HUES48 (cell line): ENCODE measurements around the gene METTL16.

Experiments used
- H3K27ac ChIP-seq: one replicate; pipeline ENCODE4 v1.7.0; 2013; ENCODE audit warnings: low read depth, low read length, inconsistent platforms
- H3K27me3 ChIP-seq: 2 replicates; pipeline ENCODE4 v1.6.1; 2013; ENCODE audit warnings: mild to moderate bottlenecking, low read length; ENCODE audit not compliant: control insufficient read depth, insufficient read depth
- H3K36me3 ChIP-seq: 2 replicates; pipeline ENCODE4 v1.6.1; 2013; ENCODE audit warnings: low read length; ENCODE audit not compliant: control insufficient read depth, insufficient read depth
- H3K4me1 ChIP-seq: 2 replicates; pipeline ENCODE4 v1.6.1; 2013; ENCODE audit warnings: mild to moderate bottlenecking, low read length; ENCODE audit not compliant: control insufficient read depth, insufficient read depth
- H3K4me3 ChIP-seq: 2 replicates; pipeline ENCODE4 v1.5.1; 2013; ENCODE audit warnings: mild to moderate bottlenecking, low read depth, low read length
- H3K9ac ChIP-seq: 2 replicates; pipeline ENCODE4 v1.6.1; 2013; ENCODE audit warnings: mild to moderate bottlenecking, low read depth, low read length, moderate library complexity
- H3K9me3 ChIP-seq: 2 replicates; pipeline ENCODE4 v1.6.1; 2013; ENCODE audit warnings: low read length; ENCODE audit not compliant: control insufficient read depth, insufficient read depth

The METTL16 gene

DNA sequence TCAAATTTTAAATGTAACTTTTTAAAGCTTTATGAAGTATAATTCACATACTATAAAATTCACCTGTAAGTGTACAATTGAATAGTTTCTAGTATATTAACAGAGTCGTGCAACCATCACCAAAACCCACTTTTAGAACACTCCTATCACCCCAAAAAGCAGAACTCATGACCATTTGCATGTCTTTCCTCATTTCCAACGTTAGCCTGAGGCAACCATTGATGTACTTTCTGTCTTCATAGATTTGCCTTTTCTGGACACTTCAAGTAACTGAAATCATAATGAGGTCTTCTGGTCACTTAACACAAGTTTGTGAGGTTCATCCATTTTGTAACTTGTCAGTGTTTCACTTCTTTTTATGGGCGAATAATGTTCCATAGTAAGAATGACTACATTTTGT, 33.2 kb downstream of the METTL16 start:
- peaks cover 3% of the 10 kb centered on the region for H3K4me1 ChIP-seq
- no peaks in the 10 kb centered on the region for H3K9me3 ChIP-seq
- no peaks in the 10 kb centered on the region for H3K27me3 ChIP-seq
- no peak overlapping the region for H3K9ac ChIP-seq
- no peak overlapping the region for H3K4me3 ChIP-seq
- no peak overlapping the region for H3K27ac ChIP-seq
- peaks cover 58% of the 10 kb centered on the region for H3K36me3 ChIP-seq

DNA sequence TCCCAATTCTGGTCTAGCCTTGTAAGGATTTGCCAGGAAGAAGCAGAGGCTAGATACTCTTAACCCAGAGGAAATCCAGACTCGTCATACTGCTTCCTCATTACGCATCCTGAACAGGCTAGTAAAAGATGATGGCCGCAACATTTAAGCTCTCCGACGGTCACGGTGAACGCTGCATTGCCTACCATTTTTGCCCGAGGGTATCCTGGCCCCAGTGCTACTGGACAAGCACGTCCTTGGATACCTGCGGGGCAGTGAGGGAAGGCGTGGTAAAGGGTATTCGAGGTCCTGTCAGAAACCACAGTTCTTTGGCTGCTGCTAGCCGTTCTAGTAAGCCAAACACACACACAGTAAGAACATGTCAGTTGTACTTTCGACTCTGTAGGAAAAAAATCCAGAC, 36.6 kb downstream of the METTL16 start:
- no peak overlapping the region for H3K27ac ChIP-seq
- no peak overlapping the region for H3K4me3 ChIP-seq
- peaks cover 88% of the 10 kb centered on the region for H3K36me3 ChIP-seq
- H3K9me3 ChIP-seq: no peaks in the 10 kb centered on the region
- no peak overlapping the region for H3K9ac ChIP-seq
- H3K27me3 ChIP-seq: no peaks in the 10 kb centered on the region
- H3K4me1 ChIP-seq: no peaks in the 10 kb centered on the region

- Histone ChIP-seq H3K27me3 (no peaks in the 10 kb centered on the region), H3K36me3 (peaks cover 92% of the 10 kb centered on the region), H3K4me3 (no peak overlapping the region), H3K9me3 (no peaks in the 10 kb centered on the region), H3K9ac (no peak overlapping the region), H3K27ac (no peak overlapping the region), H3K4me1 (no peaks in the 10 kb centered on the region)
Measured at GRCh38 chr17:2474371-2474770, 37.3 kb downstream of the METTL16 start.

DNA sequence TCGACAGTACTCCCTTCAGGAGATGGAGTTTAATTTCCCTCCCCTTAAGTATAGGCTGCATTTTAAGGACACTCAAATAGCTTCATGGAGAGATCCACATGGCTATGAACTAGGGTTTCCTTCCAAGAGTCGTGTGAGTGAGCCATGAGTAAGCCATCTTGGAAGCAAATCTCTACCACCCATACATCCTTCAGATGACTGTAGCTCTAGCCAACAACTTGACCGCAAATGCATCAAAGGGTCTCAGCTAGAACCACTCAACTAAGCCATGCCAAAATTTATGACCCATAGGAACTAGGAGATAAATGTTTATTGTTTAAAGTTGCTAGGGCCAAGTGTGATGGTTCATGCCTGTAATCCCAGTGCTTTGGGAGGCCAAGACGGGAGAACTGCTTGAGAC, 43.4 kb downstream of the METTL16 start:
- peaks cover 81% of the 10 kb centered on the region for H3K36me3 ChIP-seq
- H3K27ac ChIP-seq: no peak overlapping the region

DNA sequence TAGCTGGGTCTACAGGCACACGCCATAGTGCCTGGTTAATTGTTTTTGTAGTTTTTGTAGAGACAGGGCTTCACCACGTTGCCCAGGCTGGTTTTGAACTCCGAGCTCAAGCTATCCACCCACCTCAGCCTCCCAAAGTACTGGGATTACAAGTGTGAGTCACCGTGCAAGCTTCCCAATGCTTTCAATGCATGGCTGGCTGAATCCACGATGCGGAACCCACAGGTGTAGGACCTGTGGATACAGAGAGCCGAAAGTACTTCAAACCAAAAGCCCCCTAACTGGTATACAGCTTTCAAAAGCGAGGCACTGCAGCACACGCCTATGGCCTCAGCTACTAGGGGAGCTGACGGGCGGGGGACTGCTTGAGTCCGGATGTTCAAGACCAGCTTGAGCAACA, 44.8 kb downstream of the METTL16 start:
- Histone ChIP-seq H3K4me1 (no peaks in the 10 kb centered on the region), H3K9ac (no peak overlapping the region), H3K27me3 (no peaks in the 10 kb centered on the region), H3K9me3 (no peaks in the 10 kb centered on the region), H3K27ac (no peak overlapping the region), H3K4me3 (no peak overlapping the region), H3K36me3 (peaks cover 81% of the 10 kb centered on the region)

More for the DNA sequence above, 43.4 kb downstream of the METTL16 start:
- H3K27me3 ChIP-seq: no peaks in the 10 kb centered on the region
- H3K9ac ChIP-seq: no peak overlapping the region
- no peak overlapping the region for H3K4me3 ChIP-seq
- H3K4me1 ChIP-seq: no peaks in the 10 kb centered on the region
- H3K9me3 ChIP-seq: no peaks in the 10 kb centered on the region

GRCh38 chr17:2462481-2462880, 49.2 kb downstream of the METTL16 start:
- no peaks in the 10 kb centered on the region for H3K27me3 ChIP-seq
- H3K4me1 ChIP-seq: no peaks in the 10 kb centered on the region
- no peaks in the 10 kb centered on the region for H3K9me3 ChIP-seq
- no peak overlapping the region for H3K4me3 ChIP-seq
- peaks cover 76% of the 10 kb centered on the region for H3K36me3 ChIP-seq
- no peak overlapping the region for H3K27ac ChIP-seq
- no peak overlapping the region for H3K9ac ChIP-seq

GRCh38 chr17:2459917-2460271, 51.8 kb downstream of the METTL16 start:
- Histone ChIP-seq H3K27me3 (no peaks in the 10 kb centered on the region), H3K9me3 (no peaks in the 10 kb centered on the region), H3K9ac (no peak overlapping the region), H3K4me1 (no peaks in the 10 kb centered on the region), H3K27ac (no peak overlapping the region), H3K36me3 (peaks cover 75% of the 10 kb centered on the region), H3K4me3 (no peak overlapping the region)

DNA sequence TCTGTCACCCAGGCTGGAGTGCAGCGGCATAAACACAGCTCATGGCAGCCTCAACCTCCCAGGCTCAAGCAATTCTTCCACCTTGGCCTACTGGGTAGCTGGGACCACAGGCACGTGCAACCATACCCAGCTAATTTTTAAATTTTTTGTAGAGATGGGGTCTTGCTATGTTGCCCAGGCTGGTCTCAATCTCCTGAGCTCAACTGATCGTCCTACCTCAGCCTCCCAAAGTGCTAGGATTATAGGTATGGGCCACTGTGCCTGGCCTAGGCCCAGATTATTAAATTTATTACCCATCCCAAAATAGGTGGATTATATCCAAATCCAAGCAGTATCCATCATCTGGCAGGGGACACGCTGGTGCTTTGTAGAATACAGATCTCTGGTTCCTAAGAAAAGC, 53.8 kb downstream of the METTL16 start:
- Histone ChIP-seq H3K27me3 (no peaks in the 10 kb centered on the region), H3K9me3 (no peaks in the 10 kb centered on the region), H3K4me3 (no peak overlapping the region), H3K36me3 (peaks cover 61% of the 10 kb centered on the region), H3K27ac (no peak overlapping the region), H3K9ac (no peak overlapping the region), H3K4me1 (no peaks in the 10 kb centered on the region)

GRCh38 chr17:2456475-2456874, 55.2 kb downstream of the METTL16 start:
- Histone ChIP-seq H3K4me3 (no peak overlapping the region), H3K9ac (no peak overlapping the region), H3K27ac (no peak overlapping the region), H3K9me3 (no peaks in the 10 kb centered on the region), H3K4me1 (no peaks in the 10 kb centered on the region), H3K36me3 (peaks cover 49% of the 10 kb centered on the region), H3K27me3 (no peaks in the 10 kb centered on the region)

DNA sequence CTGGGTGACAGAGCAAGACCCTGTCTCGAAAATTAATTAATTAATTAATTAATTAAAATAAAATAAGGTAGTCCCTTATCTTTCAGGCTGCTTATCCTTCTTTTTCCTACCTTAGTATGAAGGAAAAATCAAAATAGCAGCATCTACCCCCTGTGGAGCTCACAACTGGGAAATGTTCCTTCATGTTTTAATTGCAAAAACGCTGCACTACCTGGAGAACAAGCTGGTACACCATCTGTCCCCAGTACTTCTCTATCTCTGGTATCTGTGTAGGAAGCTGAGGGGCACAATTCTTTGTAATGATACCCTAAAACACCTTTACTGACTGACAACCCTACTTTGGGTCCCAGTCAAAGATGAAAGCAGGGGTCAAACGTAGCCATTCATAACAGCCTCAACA, 55.7 kb downstream of the METTL16 start:
- Histone ChIP-seq H3K27me3 (no peaks in the 10 kb centered on the region), H3K4me1 (no peaks in the 10 kb centered on the region), H3K4me3 (no peak overlapping the region), H3K36me3 (peaks cover 44% of the 10 kb centered on the region), H3K9ac (no peak overlapping the region), H3K9me3 (no peaks in the 10 kb centered on the region), H3K27ac (no peak overlapping the region)

GRCh38 chr17:2453866-2454265, 57.8 kb downstream of the METTL16 start:
- 0 out of 2 replicates have a peak, but pooled peaks cover 4% of the 10 kb centered on the region for H3K9me3 ChIP-seq
- no peak overlapping the region for H3K4me3 ChIP-seq
- H3K27me3 ChIP-seq: no peaks in the 10 kb centered on the region
- H3K27ac ChIP-seq: no peak overlapping the region
- peaks cover 34% of the 10 kb centered on the region for H3K36me3 ChIP-seq
- no peak overlapping the region for H3K9ac ChIP-seq
- H3K4me1 ChIP-seq: peaks cover 6% of the 10 kb centered on the region; the same call in 1 of the 2 replicates

DNA sequence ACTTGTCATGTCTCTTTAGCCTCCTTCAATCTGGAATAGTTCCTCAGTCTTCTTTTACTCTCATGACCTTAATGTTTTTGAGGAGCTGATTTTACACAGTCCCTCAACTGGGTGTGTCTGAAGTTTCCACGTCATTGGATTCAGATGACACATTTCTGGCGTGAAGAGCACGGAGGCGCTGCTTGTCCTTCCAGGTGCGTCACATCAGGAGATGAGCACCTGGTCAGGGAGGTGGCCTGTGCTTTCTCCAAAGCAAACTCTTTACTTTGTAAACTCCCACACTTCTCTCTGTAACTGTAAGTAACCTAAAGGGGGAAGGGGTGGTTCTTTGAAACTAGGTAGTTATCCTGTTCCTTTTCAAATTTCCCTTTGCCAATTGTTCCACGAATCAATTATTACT, 58.4 kb downstream of the METTL16 start:
- no peak overlapping the region for H3K4me3 ChIP-seq
- peaks cover 6% of the 10 kb centered on the region; the same call in 1 of the 2 replicates for H3K4me1 ChIP-seq
- H3K9ac ChIP-seq: no peak overlapping the region
- no peak overlapping the region for H3K27ac ChIP-seq
- H3K36me3 ChIP-seq: peaks cover 29% of the 10 kb centered on the region
- H3K9me3 ChIP-seq: 0 out of 2 replicates have a peak, but pooled peaks cover 4% of the 10 kb centered on the region
- no peaks in the 10 kb centered on the region for H3K27me3 ChIP-seq
